GM19468 (cell line): Measurements from ENCODE around the gene LAMTOR2.

Experiments used
- ATAC-seq: cut with Tn5 transposase; IDR thresholded peaks from one replicate; pipeline ENCODE4 v1.9.1; 2021; ENCODE audit warnings: mild to moderate bottlenecking, moderate library complexity, moderate number of reproducible peaks; ENCODE audit not compliant: unreplicated experiment; ENCODE audit errors: extremely low read depth

The LAMTOR2 gene

DNA sequence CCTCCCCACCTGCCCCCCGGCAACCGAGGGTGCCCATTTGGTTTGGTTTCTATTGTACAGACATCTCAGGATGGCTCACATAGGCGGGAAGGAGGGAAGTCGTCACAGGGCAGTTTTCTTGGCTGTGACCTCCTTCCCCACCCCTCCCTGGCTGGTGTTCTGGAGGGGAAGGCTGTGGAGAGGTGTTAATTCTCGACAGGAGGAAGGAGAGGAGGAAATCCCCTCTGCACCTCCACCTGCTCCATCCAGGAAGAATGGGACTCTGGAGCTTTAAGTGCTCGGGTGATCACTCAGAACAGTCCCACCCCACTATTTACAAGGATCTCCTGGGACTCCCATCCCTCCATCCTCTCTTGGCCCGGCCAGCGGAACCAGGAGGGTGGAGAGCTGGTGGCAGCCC, 20.1 kb downstream of the LAMTOR2 start:
- no peak for ATAC-seq

DNA sequence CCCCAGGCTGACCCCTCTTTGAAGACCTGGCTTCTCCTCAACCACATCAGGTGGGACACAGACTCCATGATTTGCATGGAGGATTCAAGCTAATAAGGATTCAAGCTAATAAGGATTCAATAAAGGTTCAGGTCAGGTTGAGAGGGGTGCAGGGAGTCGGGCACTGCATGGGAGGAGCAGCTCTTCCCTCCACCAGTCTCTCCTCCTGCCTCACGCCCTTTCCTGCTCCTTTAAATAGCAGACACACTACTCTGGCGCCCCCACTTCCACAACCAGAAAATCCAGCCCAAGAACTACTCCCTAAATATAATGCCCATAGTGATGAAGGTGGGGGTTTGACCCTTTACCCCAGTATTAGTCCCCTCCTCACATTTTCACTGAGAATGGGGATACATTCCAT, 20.6 kb downstream of the LAMTOR2 start:
- no peak for ATAC-seq

DNA sequence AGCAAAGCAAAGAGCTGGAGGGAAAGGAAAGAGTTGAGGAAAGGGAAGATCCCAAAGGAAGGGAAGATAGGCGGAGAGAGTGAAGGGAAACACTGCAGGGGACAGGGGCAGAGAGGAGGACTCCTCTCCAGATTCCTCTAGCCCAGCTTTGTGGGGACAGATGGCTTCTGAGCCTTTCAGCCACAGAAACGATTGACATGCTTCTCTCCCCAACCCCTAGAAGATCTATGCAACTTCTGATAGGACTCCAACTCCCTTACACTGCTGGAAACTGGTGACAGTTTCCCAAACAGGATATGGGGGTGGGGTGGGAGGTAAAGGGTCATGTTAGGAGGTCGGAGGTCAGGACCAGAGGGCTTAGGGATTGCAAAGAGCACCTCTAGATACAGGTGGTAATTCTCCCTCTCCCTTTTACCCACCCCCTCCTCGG, 21.2 kb downstream of the LAMTOR2 start:
- no peak for ATAC-seq

DNA sequence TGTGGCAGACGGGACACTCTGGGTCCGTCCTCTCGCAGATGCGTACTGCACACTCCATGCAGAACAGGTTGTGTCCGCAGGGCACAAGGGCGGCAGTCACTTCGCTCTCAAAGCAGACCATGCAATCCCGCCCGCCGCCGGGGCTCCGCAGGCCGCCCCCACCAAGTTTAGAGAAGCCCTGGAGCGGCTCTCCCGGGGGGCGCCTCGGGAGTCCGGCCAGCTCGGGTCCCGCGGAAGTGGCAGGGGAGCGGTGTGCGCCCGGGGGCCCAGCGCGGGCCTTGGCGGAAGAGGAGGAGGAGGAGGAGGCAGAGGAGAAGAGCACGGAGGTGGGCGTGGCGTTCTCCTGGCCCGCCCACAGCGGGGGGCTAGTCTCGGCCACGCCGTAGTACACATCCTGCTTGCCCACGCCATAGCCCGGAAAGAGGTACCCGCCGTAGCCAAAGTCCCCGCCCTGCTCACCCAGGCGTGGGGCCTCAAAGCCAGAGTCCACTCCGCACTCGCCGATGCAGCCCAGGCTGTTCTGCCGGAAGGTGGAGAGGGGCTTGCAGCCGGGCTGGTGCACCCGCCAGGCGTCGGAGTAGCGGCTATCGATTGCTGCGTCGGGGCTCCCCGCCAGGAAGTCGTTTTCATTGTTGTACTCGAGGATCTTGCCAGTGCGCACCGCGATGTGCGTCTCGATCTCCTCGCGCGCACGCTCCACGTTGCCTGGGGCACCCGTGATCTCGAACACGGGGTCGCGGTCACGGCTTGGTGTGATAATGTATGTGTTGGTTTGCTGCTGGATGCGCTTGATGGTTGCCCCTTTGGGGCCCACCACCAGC, 22.2 kb downstream of the LAMTOR2 start:
- no peak for ATAC-seq

DNA sequence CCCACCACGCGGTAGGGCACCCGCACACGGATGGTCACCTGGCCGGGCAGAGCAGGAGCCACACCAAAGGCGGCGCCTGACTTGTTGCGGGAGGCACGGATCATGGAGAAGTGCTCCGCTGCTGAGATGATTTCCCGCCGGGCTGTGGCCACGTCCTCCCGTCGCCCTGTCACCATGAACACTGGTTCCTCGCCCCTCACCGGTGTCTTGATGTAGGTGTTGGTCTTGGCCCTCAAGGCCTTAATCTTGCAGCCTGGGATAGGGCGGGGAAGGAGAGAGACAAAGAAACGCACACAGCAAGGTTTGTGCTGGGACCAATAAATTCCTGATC, 22.8 kb downstream of the LAMTOR2 start:
- ATAC-seq, result no peak

DNA sequence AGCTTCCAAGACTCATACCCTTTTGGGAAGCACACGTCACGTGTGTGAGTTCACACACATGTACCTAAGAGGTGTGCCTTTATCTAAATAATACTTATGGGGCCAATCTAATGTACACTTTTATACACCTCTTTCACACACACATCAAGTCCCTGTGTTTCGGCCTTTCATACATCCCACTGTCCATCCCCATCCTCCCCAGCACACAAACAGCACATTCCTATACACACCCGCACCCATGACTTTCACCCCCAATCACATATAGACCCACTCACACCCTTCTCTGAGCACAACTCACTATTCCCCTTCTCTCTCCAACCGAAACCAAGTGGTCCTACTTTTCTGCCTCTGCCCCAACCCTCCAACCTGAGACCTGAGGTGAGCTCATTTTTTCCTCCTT, 24.1 kb downstream of the LAMTOR2 start:
- no peak for ATAC-seq

DNA sequence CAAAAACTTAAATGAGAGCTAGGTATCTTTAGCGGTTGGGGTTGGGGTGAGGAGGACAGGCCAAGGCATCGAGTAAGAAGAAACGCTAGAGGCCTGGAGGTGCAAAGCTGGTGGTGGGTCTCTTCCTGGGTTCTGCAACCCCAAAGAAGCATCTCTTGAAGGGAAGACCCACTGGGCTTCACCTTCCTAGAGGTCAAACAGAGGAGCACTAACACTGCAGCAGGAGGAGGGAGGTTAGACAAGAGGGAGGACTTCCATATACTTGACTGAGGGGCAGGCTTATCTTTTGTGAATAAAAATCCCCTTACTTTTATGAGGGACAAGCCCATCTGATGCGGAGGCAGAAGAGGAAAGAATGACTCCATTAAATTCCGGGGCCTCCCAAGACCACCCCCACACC, 25.2 kb downstream of the LAMTOR2 start:
- ATAC-seq, result no peak

DNA sequence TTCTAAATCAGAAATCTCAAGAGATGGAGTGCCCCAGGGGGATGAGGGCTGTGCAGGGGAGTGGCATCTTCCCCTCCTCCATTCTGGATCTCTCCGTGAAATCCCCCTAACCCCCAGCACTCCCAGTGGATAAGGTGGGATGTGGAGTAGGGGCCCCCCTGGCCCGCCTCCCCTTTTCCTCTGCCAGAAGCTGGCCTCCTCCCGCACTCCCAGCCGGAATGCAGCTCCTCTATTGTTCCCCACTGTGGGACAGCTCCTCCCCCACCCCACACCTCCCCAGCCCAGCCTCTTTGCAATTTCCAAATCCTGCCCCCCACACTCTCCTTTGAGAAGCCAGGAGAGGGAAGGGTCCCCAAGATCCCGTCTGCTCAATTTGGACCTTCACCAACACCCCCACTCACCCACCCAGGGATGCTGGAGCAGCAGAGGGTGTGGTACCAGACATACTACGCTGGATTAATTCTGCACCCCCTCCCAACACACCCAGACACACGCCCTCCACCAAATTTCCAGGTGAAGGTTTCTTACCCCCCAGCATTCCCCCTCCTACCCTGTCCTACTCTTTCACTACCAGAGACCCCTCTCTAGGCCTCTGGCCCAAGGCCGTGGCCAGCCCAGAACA, 25.8 kb downstream of the LAMTOR2 start:
- ATAC-seq, result no peak

DNA sequence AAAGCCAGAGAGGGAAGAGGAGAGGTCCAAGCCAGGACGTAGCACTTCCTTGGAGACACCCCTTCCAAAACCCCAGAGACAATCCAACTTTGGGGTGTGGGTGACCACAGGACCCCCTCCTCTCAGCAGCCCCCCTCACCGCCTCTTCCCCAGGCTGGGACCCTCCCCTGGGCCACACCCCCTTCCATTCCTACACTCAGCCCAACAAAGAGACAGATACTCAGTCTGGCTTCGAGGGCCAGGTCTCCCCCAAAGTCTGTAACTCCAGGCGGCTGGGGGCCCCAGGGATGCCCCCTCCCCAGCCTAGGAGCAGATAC, 26.2 kb downstream of the LAMTOR2 start:
- ATAC-seq, result no peak

DNA sequence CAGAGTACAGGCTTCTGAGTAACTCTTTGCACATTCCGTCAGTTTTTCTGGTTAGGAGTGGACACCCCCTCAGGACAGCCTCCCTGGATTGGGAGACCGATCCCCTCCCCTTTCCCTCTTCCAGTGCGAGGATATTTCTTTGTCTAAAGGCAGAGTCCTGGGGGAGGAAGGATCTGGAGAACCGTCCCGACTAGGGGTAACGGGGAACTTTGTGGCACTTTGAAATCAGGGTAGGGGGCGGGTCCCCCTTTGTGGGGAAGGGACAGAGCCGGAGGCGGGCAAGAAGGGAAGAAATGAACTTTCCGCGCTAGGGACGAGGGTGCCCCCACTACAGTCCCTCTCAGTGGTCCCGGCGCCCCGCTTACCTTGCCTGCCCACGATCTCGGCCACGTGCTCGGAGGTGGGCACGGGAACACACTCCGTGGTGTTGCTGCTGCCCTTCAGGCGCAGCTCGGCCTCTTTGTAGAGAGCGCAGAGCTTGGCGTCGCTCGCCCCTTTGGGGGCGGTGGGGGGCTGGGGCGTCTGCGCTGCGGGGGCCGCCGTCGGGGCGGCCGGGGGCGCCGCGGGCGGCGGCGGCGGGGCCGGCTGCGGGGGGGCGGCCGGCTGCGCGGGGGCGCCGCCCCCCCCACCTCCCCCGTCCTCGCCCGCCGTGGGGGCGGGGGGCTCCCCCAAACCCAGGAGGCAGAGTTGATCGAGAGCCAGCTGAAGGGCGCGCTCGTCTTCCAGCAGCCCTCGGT, 26.8 kb downstream of the LAMTOR2 start:
- ATAC-seq, result no peak

DNA sequence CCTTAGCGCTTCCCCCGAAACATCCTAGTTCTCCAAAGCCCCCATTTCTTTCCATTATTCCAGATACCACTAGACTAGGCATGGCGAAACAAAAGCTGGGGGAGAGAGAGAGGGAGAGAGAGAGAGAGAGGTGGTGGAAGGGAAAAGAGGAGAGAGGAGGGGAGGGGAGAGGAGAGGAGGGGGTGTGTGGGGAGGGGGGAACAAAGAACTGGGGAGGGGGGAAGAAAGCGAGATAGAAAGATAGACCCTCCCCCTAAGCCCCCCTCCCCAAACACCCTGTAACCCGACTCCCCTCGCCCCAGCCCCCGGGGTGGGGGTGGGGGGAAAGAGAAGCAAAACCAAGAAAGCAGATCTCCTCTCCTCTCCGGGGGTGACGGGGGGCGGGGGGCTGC, 27.3 kb downstream of the LAMTOR2 start:
- no peak for ATAC-seq

DNA sequence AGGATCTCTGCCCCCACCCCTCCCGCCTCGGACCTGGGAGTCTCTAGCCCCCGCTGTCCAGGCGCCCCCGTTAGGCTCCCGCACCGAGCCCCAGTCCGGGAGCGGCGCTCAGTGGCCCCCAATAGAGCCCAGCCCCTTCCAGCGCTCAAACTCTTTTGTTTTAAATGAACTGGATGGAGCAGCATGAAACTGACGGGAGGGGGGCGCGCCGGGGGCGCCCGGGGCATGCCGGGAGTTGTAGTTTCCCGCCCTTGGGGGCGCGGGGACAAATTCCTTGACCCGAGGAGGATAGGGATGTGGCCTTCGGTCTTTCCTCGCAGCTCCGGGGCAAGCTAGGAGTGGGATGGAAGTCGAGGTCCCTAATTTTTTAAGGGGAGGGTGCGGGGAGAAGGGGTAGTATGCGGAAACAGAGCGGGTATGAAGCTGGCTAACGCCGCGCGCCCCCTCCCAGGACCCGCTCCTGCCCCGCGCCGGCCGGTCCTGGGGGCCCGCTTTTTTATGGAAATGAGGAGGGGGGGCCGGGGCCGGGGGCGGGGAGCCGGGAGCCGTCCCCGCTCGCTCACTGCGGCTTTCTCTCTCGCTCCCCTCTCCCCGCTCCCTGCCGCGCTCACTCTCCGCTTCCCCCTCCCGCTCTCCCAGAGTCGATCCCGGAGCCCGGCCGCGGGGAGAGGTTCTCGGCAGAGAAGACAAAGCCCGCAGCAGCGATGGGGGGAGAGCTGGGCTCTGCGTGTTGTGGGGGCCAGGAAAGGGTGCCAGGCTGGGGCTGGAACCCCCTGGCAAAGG, 27.9 kb downstream of the LAMTOR2 start, which contains the start of gene MEX3A:
MEX3A (minus strand) TSS at position 157 of the 783 bp plus-strand sequence. CDS start 467 bp downstream, outside the sequence.
- ATAC-seq, result no peak

DNA sequence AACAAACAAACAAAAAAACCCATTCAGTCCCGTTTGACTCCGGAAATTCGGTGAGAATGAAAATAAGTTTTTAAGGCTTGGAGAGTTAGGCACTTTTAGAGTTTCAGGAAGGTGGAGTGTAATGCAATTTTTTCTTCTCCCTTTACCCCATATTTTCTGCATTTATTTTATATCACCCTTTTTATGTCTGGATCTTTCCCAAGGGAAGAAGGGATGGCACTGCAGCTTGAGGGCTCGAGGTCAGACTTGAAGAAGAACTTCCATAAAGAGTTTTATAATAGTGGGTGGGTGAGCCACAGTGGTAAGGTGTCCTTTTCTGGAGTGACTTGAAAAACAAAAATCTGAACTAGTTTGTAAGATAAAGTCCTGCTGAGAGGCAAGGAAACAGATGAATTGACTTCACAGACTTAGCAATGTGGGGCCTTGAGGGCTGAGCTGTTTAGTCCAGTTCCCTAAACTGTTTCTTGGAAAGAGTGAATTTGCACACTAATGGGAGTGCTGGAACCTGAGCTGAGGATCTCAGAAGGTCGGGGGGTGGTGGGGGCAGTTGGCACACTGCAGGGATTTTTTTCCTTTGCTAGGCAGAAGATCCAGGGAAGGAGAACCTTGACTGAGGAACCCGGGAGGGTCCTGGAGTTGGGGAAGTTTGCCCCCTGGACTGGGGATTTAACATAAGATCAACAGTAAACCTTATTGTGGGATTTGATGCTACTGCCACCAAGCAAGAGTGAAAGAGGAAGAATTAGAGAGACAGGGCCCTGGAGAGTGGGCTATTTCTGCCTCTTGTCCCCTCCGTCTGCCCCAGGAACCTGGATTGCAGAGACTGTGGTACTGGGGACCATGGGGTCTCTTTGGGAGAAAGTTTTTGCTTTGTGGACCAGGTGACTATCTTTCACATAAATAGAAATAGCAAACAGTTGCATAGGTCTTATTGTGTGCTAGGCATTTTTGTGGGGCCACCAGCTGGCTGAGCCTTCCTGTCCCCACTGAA, 29.5 kb downstream of the LAMTOR2 start:
- ATAC-seq, result no peak

DNA sequence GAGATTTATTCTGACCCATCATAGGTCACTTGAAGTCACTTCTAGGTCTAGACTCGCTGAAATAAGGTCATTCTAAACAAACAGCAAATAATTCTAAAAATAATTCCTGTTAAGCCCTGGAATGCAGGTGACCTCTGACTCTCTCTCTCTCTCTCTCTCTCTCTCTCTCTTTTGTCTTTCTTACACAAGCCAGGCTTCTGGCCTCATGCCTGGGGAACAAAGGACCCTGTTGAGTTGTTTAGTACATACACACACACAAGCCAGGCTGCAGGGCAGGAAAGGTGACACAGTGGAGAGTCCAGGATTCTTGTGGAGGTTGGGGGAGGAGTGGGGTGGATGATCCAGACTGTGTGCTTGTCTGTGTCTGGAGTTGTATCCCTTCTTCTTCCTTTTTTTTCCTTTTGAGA, 31.7 kb downstream of the LAMTOR2 start:
- no peak for ATAC-seq

DNA sequence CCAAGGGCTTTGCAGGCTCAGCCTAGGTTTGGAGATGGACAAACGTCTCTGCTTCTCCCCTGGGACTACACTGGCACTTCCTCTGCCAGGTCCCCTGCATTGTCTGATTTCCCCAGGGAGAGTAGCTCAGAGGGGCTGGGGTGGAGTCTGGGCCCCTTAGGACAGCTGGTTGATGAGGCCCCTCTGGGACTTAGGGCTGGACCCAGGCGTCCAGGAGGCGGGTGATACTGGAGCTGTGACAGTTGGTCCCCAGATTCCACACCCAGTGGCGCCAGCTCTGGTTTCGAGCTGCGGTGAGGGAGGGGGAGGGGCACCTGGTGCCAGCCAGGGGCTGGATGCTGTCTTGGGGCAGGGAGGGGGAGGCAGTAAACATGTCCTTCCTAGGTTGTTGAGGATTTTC, 35.1 kb downstream of the LAMTOR2 start:
- ATAC-seq, result no peak

DNA sequence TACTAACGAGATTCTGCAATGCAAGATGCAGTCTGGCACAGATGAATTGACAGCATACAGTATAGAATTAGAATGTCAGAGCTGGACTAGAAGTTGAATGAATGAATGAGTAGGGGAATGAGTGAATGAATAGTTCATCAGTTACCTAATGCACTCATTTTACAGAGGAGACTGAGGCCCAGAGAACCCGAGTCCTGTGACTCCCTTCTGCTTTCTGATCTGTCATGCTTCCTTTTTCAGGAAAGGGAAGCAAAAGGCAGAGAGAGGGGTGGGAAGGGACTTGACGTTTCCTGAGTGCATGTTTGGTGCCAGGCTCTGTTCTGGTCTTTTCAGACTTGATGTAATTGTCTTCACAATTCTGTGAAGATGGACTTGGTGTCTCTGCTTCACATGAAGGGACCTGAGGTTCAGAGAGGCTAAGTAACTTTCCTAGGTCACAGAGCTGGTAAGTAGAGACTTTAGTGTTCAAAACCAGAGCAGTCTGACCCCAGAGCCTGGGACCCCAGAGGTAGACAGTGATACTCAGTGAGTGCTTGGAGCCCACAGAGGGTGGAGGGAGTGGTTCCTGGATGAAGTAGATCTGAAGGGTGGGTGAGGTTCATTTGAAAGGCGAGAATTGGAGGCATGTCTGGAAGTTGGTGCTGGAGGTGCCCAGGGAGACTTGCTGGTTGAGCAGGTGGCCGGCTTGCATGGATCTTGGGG, 35.7 kb downstream of the LAMTOR2 start:
- no peak for ATAC-seq

DNA sequence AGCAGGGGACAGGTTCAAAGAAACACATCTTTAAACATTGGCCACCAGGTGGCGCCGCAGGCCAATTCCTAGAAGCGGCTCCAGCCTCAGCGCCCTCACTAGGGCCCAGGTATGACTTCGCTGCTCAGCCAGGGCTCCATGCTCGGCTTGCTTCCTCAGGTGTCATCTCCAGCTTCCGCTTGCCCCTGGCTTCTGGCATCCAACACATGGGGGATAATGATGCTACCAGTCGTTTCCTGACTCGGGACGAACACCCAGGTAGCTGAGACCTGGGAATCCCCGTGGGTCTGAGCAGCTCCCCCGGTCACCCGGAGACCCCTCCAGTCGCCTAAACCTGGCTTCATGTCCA, 36.2 kb downstream of the LAMTOR2 start:
- no peak for ATAC-seq

DNA sequence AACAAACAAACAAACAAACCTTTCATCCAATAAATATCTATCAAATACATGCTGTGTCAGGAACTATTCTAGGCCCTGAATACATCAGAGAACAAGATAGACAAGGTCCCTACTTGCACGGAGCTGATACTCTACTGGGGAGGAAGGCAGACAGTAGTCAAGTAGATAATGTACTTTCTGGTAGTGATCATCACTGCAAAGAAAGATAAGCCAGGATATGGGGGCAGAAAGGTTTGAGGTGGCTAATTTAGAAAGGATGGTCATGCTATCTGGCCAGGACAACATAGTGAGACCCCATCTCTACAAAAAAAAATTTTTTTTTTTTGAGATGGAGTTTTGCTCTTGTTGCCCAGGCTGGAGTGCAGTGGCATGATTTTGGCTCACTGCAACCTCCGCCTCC, 37.0 kb downstream of the LAMTOR2 start:
- ATAC-seq, result no peak

DNA sequence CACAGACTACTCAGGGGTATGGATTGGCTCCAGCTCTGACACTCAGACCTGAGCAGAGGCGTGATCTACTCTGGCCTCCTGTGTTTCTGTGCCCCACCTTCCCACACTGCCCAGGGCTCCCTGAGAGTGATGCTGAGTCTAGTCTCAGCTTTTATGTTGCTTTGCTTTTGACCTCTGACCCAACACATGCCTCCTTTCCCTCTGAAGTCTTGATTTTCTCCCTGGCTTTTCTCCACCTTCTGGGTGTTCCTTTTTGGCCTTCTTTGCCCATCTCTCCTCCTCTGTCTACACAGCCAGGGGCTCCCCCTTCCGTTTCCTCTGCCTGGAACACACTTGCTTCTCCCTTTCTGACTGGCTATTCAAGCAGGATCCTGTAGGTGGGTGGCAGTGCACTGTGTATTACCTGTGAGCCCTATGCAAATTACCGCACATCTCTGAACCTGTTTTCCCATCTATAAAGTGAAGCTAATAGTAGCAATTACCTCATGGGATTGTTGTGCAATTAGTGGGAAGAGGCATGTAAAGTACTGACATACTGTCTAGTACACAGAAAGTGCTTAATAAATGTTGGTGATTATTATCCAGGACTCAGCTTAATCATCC, 41.4 kb downstream of the LAMTOR2 start:
- ATAC-seq, result no peak
